ENCODE measurements around the gene SULT4A1.

The SULT4A1 gene

DNA sequence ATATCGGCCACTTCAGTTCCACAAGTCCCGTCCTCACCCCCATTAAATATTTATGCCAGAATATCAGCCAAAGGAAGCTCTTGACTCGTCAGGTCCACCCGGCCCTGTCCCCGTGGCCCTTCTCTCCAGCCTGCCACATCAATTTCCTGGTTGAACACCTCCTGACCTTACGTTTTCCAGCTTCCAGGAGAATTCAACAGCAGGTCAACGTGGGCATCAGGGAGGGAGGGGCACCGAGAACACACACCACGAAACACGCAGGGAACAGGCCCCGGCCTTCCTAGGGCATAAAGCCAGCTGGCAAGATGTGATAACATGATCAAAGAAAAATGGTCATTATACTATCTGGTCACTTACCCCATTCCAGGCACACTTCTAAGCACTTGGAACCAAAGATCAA lies 15.3 kb downstream of the SULT4A1 start:
- Histone ChIP-seq H3K4me2 (ENCODE audit: insufficient read depth, low read length) (no peak overlapping the region), H4K20me1 (ENCODE audit: insufficient read depth, low read length) (peaks cover 5% of the 10 kb centered on the region; the same call in 1 of the 2 replicates), H3K27me3 (ENCODE audit: insufficient read depth, low read length, poor library complexity) (no peaks in the 10 kb centered on the region), H3K36me3 (ENCODE audit: insufficient read depth, low read length) (no peaks in the 10 kb centered on the region), H3K27ac (ENCODE audit: low read length) (no peak overlapping the region), H2AFZ (ENCODE audit: low read depth, low read length) (no peak overlapping the region), H3K9ac (ENCODE audit: low read depth, low read length) (no peak overlapping the region), H3K4me3 (ENCODE audit: low read depth in 1 of 2, low read length in 2 of 2) (no peak overlapping the region), H3K4me1 (ENCODE audit: insufficient read depth, low read length) (no peaks in the 10 kb centered on the region), H3K79me2 (ENCODE audit: insufficient read depth, low read length) (no peaks in the 10 kb centered on the region), H3K9me3 (ENCODE audit: insufficient read depth, low read length, severe bottlenecking) (no peaks in the 10 kb centered on the region)
- TF ChIP-seq, protein P1, sequence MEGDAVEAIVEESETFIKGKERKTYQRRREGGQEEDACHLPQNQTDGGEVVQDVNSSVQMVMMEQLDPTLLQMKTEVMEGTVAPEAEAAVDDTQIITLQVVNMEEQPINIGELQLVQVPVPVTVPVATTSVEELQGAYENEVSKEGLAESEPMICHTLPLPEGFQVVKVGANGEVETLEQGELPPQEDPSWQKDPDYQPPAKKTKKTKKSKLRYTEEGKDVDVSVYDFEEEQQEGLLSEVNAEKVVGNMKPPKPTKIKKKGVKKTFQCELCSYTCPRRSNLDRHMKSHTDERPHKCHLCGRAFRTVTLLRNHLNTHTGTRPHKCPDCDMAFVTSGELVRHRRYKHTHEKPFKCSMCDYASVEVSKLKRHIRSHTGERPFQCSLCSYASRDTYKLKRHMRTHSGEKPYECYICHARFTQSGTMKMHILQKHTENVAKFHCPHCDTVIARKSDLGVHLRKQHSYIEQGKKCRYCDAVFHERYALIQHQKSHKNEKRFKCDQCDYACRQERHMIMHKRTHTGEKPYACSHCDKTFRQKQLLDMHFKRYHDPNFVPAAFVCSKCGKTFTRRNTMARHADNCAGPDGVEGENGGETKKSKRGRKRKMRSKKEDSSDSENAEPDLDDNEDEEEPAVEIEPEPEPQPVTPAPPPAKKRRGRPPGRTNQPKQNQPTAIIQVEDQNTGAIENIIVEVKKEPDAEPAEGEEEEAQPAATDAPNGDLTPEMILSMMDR (IDR thresholded peaks at IDR 0.05; ENCODE audit: borderline replicate concordance, extremely low read depth, low read length, poor library complexity, severe bottlenecking) = no peak
- TF ChIP-seq EZH2 (IDR thresholded peaks at IDR 0.05; ENCODE audit: borderline replicate concordance, low read depth, low read length, severe bottlenecking) = no peak
- ATAC-seq (ENCODE audit: insufficient read depth, low read depth) = no peak
- DNase-seq = no peak

DNA sequence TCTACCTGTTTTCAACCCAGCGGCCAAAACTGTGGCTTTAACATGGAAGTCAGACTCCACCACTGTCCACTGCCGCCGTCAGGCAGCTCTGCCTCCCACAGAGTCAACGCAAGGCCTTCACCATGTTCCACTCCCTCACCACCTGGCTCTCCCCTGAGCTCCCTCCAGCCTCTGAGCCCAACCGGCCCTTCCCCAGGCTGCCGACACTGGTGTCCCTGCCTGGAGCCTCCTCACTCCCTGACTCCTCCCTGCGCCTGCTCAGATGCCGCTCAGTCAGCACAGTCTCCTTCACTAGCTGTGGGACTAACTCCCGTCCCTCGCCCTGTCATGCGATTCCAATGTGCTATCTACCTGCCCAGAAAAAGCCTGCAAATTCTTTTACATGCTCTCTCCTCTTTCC lies 16.3 kb downstream of the SULT4A1 start:
- Histone ChIP-seq H4K20me1 (ENCODE audit: insufficient read depth, low read length) (peaks cover 5% of the 10 kb centered on the region; the same call in 1 of the 2 replicates), H3K27ac (ENCODE audit: low read length) (no peak overlapping the region), H3K9ac (ENCODE audit: low read depth, low read length) (no peak overlapping the region), H2AFZ (ENCODE audit: low read depth, low read length) (no peak overlapping the region), H3K79me2 (ENCODE audit: insufficient read depth, low read length) (no peaks in the 10 kb centered on the region), H3K9me3 (ENCODE audit: insufficient read depth, low read length, severe bottlenecking) (no peaks in the 10 kb centered on the region), H3K4me1 (ENCODE audit: insufficient read depth, low read length) (no peaks in the 10 kb centered on the region), H3K36me3 (ENCODE audit: insufficient read depth, low read length) (no peaks in the 10 kb centered on the region), H3K4me3 (ENCODE audit: low read depth in 1 of 2, low read length in 2 of 2) (no peak overlapping the region), H3K4me2 (ENCODE audit: insufficient read depth, low read length) (no peak overlapping the region), H3K27me3 (ENCODE audit: insufficient read depth, low read length, poor library complexity) (no peaks in the 10 kb centered on the region)
- DNase-seq = no peak
- TF ChIP-seq EZH2 (IDR thresholded peaks at IDR 0.05; ENCODE audit: borderline replicate concordance, low read depth, low read length, severe bottlenecking) = no peak
- TF ChIP-seq, protein P1 (IDR thresholded peaks at IDR 0.05; ENCODE audit: borderline replicate concordance, extremely low read depth, low read length, poor library complexity, severe bottlenecking) = no peak
- ATAC-seq (ENCODE audit: insufficient read depth, low read depth) = no peak

DNA sequence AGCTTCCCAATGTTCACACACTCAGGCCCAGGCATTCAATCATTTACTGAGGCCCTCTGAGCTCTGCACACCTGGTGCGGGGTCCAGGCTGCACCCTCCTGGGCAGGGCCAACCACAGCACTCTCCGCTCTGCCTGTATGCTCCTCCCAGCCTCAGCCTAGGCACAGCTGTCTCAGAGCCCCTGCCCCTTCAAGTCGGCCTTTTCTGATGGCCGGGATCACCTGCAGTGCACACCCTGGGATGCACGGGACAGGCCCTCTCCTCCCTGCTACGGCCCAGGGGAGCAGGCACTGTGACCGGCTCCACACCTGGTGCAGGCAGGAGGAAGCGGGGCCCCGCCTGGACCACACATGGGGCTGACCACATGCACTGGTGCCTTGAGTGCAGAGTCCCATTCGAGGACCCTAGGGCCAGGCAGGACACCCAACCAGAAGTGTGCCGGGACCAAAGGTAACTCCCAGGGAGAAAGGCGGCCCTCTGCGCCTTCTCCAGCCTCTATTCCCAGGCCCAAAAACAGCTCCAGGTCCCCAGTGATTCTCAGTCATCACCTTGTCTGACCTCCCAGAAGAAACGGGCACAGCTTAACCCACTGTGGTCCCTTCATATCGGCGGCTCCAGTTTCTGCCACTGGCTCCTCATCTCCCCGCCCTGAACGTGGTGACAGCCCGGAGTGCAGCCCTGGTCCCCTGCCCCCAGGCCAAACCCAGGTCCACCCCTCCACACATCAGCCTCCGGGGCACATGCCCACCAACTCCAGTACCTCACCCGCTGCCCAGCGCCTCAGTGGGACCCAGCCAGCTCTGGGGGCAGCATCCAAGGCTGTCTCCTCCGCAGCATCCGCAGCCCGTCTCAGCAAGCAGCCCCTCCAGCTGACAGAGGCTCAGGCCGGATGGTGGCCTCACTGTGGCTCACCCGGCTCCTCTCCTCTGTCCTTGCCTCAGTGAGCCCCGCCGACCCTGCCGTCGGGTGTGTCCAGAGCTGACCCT lies 17.5 kb downstream of the SULT4A1 start:
- no peaks in the 10 kb centered on the region for H3K79me2 ChIP-seq (ENCODE audit: insufficient read depth, low read length)
- no peak for ATAC-seq (ENCODE audit: insufficient read depth, low read depth)
- H3K9me3 ChIP-seq (ENCODE audit: insufficient read depth, low read length, severe bottlenecking) = no peaks in the 10 kb centered on the region
- H3K9ac ChIP-seq (ENCODE audit: low read depth, low read length) = no peak overlapping the region
- no peaks in the 10 kb centered on the region for H3K36me3 ChIP-seq (ENCODE audit: insufficient read depth, low read length)
- TF ChIP-seq, protein P1 (IDR thresholded peaks at IDR 0.05; ENCODE audit: borderline replicate concordance, extremely low read depth, low read length, poor library complexity, severe bottlenecking) = no peak
- TF ChIP-seq EZH2 (IDR thresholded peaks at IDR 0.05; ENCODE audit: borderline replicate concordance, low read depth, low read length, severe bottlenecking) = no peak
- no peaks in the 10 kb centered on the region for H3K27me3 ChIP-seq (ENCODE audit: insufficient read depth, low read length, poor library complexity)
- DNase-seq = no peak
- no peak overlapping the region for H3K4me3 ChIP-seq (ENCODE audit: low read depth in 1 of 2, low read length in 2 of 2)
- no peak overlapping the region for H2AFZ ChIP-seq (ENCODE audit: low read depth, low read length)
- no peak overlapping the region for H3K27ac ChIP-seq (ENCODE audit: low read length)
- no peaks in the 10 kb centered on the region for H3K4me1 ChIP-seq (ENCODE audit: insufficient read depth, low read length)
- no peak overlapping the region for H3K4me2 ChIP-seq (ENCODE audit: insufficient read depth, low read length)
- H4K20me1 ChIP-seq (ENCODE audit: insufficient read depth, low read length) = peaks cover 5% of the 10 kb centered on the region; the same call in 1 of the 2 replicates

All from DND-41 (cell line).